Retinal pigment epithelial cell (primary cell): Measurements from ENCODE around the gene SLC25A13.

Experiments used
- DNase-seq: peaks from one replicate; pipeline ENCODE4 v3.0.0-alpha.2; 2010; ENCODE audit warnings: low read depth
- H3K4me3 ChIP-seq: 2 replicates; pipeline ENCODE4 v1.5.1; 2011; ENCODE audit warnings: mild to moderate bottlenecking, low read length, control low read depth, moderate library complexity
- TF ChIP-seq, protein P1 (sequence below): conservative IDR thresholded peaks from 2 replicates; pipeline ENCODE4 v1.5.1; 2011; ENCODE audit warnings: low read depth, low read length, control low read depth, inconsistent platforms

Gene SLC25A13

DNA sequence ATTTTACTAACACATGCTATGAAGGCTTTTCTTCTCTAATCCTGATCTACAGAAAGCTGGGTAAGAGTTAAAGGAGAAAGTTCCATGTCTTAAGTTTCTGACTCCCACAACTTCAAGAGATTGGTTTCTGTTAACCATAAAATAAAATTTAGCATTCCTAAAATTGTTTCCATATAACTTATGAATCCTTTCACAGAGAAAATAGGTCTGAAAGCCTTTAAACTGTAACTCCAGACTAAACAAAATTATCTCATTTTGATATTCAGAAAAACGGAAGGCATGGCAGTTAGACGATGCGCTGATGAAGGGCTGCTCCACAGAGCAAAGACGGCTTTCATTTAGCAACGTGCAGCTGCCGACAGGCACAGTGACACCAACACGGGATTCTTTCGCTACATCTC, 133.3 kb downstream of the SLC25A13 start:
- no peak for DNase-seq
- no peak overlapping the region for H3K4me3 ChIP-seq

DNA sequence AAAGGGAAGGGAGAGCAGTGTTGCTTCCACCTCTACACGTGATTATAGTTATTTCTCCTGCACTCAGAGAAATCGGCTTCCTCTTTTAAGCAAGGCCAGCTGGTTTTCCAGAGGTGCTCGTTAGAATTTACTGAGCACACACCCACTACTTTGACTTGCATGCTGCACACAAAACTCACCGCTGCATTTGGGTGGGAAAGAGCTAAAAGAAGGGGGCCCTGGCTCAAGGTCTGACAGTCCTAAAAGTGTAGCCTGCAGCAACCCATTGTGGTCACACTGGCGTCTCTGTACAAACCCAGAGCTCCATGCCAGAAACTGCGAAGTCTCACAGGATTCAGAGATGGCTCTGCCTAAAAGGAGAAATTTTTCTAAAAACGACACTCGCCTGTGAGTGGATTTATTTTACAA, 133.7 kb downstream of the SLC25A13 start:
- no peak for DNase-seq
- TF ChIP-seq, protein P1, sequence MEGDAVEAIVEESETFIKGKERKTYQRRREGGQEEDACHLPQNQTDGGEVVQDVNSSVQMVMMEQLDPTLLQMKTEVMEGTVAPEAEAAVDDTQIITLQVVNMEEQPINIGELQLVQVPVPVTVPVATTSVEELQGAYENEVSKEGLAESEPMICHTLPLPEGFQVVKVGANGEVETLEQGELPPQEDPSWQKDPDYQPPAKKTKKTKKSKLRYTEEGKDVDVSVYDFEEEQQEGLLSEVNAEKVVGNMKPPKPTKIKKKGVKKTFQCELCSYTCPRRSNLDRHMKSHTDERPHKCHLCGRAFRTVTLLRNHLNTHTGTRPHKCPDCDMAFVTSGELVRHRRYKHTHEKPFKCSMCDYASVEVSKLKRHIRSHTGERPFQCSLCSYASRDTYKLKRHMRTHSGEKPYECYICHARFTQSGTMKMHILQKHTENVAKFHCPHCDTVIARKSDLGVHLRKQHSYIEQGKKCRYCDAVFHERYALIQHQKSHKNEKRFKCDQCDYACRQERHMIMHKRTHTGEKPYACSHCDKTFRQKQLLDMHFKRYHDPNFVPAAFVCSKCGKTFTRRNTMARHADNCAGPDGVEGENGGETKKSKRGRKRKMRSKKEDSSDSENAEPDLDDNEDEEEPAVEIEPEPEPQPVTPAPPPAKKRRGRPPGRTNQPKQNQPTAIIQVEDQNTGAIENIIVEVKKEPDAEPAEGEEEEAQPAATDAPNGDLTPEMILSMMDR: no peak
- H3K4me3 ChIP-seq: no peak overlapping the region

More for the DNA sequence above, 133.3 kb downstream of the SLC25A13 start:
- TF ChIP-seq, protein P1: no peak

DNA sequence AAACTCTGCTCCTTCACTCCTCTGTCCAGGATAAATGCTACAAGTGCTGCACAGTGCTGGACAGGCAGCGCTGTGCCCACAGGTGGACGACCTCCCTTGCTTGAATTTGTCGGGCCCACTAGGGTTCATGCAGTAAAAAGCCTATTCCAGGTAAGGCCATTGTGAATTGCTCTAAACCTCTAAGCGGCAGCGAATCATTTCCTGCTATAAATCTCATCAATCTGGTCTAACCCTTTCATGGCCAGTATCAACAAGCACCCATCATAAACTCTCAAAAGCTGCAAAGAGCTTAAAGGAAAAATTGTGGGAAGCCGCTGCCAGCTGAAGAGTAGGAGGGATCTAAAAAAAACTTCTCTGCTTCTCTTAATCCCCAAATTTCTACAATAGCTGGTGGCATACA, 134.2 kb downstream of the SLC25A13 start:
- H3K4me3 ChIP-seq: no peak overlapping the region
- TF ChIP-seq, protein P1: no peak
- no peak for DNase-seq

DNA sequence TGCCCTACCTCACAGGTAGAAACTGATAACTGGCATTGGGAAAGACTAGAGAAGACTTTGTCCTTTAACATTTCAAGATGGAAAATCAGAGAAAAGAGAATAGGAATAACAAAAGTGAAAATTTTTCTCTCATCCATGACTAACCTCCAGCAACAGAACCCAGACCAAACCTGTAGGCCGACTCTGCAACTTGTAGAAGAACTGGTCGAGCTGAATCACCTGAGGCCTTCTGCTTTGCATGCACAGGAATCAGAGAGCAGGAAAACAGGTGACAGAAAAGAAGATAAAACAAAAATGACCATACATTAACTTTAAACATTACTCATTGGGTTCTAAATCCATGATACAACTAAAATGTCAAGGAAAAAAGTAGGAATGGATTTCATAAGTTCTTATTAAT, 137.1 kb downstream of the SLC25A13 start:
- TF ChIP-seq, protein P1: no peak
- DNase-seq: no peak
- no peak overlapping the region for H3K4me3 ChIP-seq

DNA sequence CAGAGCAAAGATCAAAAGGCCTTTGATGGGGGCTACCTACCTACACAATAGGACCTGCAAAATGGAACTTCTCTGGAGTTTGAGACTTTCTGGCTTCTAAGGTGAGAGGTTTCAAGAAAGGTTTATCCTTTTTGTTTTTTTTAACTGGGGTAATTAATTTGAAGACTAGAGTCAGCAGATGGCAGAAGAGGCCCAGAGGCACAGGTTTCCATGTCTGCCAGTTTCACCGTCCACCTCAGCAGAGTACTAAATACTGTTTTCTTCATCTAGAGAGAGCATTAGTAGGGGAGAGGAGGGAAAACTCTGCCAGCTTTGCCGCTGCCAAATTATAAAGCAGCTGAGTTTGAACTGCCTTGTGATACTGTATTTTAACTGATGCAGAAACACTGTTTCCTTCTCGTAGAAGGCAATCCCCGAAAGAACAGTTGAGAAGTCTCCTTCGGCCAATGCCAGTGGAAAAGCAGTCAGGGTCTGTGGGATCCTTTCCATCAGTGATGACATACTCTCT, 138.7 kb downstream of the SLC25A13 start:
- H3K4me3 ChIP-seq: no peak overlapping the region
- TF ChIP-seq, protein P1: no peak
- no peak for DNase-seq

DNA sequence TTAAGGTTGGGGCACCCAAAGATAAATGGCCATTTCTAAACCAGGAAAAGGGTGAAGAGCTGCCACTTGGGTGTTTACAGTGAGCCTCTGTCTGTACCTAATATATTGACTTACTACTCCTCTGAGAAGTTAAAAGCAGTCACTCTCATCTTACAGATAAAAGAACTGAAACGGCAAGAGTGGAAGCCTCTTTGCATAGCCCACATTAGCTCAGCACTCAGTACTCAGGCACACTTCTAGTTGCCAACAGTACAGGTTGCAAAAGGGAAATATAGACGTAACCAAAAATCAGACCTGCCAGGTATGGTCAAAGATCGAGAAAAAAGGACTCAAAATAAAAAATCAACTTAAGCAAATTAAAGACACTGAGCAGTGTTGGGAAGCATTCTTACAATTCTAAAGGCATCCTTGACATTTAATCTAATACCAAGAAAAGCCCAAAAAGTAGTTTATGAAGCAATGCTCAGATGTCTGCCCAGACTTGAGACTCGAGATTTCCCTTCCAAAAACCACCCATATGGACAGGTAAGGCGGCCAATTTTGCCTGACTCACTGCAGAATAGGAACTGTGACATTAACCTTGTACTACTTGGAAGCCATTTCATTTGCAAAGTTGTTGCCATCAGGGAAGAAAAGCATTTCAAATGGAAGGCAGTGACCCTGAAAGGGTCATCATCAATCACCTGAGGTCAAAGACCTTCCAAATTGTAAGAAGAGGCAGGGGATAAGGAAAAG, 139.3 kb downstream of the SLC25A13 start:
- DNase-seq: no peak
- TF ChIP-seq, protein P1: no peak
- no peak overlapping the region for H3K4me3 ChIP-seq

DNA sequence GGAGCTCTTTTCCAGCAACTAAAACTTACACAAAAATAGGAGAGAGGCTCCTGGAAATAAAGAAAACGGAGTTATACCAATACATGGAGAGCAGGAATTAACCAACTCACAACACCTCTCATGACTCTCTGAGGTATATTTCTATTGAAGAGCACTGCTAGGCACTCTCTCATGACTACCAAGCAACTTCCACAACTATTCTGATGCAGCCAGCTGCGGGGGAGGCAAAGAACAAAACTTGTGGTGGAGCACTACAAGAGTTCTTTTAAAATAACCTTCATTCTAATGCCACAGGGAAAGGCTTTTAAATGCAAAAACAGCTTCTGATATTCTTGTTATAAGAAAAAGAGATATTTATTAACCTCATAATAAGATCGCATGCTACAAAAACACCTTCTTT, 140.7 kb downstream of the SLC25A13 start:
- TF ChIP-seq, protein P1: no peak
- no peak for DNase-seq
- H3K4me3 ChIP-seq: no peak overlapping the region
